IPS DF 19.7 (cell line): ENCODE results near the gene HPSE2.

ENCODE experiments used
- DNase-seq: peaks from one replicate; pipeline ENCODE4 v3.0.0-alpha.2; 2013; ENCODE audit warnings: low read depth, low spot score

Gene HPSE2

GRCh38 chr10:98433881-98434732, 801.5 kb downstream of the HPSE2 start:
- DNase-seq: no peak

GRCh38 chr10:98433371-98433770, 802.3 kb downstream of the HPSE2 start:
- no peak for DNase-seq

GRCh38 chr10:98432330-98432729, 803.3 kb downstream of the HPSE2 start:
- no peak for DNase-seq

DNA sequence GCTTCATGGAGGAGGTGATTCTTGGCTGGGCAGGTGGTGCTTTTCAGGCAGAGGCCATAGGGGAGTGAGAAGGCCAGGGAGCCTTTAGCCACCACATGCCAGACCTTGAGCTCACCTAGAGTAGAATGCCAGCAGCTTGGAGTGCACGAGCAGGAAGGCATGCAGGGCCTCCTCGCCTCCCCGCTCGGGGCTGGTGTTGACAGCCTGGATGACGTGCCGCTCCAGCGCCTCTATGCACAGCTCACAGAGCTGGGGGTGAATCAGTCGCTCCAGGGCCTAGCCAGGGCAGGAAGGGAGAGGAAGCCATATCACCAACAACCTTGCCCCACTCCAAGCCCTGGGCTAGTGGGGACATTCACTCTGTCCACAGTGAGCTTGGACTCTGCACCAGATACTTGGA, 804.6 kb downstream of the HPSE2 start:
- DNase-seq: no peak

GRCh38 chr10:98430427-98430826, 805.2 kb downstream of the HPSE2 start:
- DNase-seq: no peak

GRCh38 chr10:98429320-98430072, 806.2 kb downstream of the HPSE2 start:
- DNase-seq: no peak

GRCh38 chr10:98427011-98427515, 808.6 kb downstream of the HPSE2 start:
- DNase-seq: no peak

DNA sequence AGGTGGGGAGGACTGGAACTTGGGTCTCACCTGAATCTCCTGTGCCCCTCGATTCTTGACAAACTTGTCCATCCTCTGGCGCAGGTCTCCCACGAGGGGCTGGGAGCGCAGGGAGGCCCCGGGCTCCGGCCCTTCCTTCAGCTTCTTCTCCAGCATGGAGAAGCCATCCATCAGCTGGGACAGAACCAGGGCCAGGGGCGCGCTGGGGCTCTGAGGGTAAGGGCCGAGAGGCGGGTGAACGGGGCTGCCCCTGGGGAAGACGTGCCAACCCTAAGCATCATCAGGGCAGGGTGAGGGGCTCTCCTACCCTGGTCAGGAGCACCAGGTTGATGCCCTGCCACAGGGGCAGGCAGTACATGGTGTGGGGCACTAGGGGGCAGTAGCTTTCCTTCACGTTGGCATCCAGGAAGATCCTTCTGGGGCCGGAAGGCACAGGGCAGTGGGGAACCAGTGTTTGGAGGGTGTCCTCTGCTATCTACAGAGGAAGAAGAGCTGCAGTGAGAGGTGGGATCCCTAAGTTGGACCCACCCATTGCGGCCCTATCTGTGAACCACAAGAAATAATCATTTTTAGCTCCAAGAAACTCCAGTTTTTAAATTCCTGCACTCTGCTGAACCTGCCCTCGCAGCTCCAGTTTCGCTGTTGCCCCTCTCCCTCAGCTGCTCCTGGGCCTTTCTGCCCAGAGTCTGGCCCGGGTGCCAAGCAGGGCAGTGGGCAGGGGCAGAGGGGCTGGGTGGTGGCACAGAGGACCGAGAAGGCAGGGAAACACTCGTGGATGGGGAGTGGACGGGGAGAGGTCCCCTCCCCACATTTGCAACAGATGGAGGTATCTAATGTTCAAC, 809.9 kb downstream of the HPSE2 start:
- no peak for DNase-seq

DNA sequence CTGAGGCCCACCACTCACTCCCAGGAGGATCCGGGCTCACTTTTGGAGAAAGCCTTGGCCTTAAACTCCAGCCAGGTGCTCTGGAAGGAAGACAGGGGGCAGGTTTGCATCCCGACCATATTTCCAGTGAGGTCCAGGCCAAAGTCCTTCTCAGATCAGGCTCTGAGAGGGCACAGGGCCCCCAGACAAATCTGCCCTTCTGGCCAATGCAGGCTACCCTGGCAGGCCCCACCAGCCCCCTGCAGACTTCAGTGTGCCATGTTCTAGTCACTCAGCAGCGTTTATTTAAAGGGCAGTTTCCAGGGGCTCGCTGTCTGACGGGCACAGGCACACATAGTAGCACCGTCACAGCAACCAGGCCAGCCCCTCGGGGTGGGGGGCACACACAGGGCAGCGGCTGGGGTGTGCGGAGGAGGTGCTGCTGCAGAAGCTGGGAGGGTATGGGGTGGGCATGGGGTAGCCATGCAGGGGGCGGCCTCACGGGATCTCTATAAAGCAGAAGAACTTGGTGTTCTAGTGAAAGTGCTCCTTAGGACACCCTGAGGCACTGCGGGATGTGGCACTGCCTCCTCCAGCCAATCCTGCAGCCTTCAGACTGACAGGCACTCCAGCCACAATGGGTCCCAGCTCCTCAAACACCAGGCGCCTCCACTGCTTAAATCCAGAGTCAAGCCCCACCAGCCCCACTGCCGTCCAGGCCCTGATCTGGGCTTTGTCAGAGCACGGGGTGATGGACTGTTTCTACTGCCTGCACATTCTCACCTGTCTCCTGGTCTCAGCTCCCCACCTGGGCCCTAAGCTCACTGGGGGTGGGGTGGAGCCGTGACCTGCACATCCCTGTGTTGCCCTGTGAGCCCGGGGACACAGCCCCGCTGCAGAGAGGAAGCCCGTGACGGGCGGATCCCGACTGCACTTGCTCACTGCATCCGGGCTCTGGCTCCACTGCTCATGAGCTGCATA, 811.1 kb downstream of the HPSE2 start:
- DNase-seq: no peak

GRCh38 chr10:98423691-98424120, 811.9 kb downstream of the HPSE2 start:
- no peak for DNase-seq

DNA sequence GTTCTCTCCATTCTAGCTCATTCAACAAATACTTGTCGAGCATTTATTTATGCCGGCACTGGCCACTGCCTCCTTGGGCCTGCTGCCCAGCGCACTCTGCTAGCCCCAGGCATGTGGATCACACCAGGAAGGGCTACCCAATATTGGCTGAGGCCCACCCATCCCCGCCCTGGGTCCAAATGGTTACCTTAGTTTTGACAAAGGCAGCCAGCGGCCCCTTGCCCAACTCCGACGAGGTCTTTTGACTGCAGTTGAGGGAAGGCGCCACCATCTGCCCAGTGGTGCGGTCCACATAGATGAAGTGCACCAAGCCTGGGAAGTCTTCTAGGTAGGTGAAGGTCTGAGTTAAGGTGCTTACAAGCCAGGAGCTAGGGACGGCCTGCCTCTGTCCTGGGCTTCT, 813.5 kb downstream of the HPSE2 start:
- DNase-seq: no peak

- DNase-seq: no peak
Observed at GRCh38 chr10:98420786-98421185, 814.9 kb downstream of the HPSE2 start.

GRCh38 chr10:98419469-98420261, 816.0 kb downstream of the HPSE2 start:
- no peak for DNase-seq

GRCh38 chr10:98418665-98419468, 816.8 kb downstream of the HPSE2 start:
- DNase-seq: no peak

DNA sequence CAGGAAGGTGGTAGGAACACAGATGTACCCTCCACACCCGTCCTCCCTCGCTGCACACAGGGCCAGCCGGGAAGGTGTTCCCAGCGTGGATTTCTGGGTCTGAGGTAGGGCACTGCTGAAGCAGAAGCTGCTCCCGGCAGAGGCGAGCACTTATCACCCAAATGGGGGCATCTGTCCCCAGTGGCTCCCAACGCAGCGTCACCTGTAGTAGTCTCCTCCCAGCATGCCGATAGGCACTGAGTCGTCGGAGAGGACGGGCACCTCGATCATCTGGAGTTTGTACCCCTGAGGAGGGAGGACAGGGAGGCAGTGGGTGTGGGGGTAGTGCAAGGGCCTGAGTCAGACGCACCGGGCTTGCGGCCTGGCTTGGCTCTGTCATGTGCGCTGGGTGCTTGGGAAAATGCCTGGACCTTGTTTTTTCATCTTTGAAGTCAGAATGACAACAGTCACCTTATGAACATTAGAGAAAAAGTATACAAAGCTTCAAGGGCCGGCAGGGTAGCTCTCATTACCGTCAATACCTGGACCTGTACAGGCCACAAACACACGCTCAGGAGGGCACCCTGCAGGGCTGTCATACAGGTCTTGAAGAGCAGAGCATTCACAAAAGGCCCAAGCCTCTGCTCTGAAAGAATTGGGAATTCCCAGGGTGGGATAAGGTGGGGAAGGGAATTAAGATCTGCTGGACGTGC, 817.5 kb downstream of the HPSE2 start:
- no peak for DNase-seq

DNA sequence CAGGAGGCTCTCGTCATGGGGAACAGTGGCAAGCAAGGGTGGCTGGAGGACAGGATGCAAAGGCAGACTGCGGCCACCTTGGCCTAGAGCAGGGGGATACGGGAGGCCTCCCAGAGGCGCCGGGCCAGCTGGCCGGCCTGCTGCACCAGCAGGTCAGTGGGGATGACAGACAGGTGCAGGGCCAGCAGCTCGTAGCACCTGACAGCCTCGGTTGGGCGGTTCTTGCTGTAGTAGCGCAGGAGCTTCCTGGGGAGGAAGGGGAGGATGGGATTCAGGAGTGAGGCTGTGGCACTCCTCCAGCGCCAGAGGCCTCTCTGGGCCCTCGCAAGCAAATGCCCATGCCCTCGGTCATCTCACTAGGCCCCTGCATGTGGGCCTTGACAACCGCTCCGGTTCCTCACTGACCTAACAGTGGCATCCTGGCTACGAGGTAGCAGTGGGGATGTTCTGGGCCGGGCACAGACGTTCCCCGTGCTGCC, 818.1 kb downstream of the HPSE2 start:
- DNase-seq: no peak

DNA sequence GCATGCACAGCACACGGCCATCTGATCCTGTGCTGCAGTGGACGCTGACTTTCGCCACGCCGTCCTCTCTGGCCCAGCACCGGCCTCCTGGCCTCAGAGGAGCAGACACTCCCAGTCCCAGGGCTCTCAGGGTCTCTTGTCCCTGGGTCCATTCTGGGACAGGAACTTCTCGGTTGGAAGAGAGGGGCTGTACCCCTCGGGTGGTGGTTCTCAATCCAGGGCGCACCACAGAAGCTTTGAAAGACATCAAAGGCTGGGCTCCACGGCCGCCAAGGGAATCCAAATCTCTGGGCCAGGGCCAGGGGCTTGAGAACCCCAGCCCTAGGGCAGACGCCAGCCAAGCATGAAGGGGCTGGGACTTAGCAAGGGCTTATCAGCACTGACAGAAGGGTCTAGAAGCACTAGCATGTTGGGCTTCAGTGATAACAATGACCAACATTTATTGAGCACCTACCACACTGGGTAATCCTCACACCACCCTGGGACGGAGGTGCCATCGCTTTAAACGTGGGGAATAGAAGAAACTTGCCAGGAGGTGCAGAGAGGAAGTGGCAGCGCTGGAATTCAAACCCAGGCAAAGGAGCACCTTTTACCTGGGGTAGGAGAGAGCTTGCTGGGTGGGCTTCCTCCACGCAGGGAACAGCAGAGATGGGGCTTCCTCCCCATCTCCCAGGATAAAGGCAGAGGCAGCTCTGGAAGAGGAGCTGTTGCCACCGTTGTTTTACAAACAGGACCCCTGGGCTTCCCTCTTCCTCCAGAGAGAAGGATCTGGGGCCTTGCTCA, 818.9 kb downstream of the HPSE2 start:
- no peak for DNase-seq
